ES-I3 (cell line): ENCODE measurements around the gene IL21R.

ENCODE experiments used
- H3K36me3 ChIP-seq: 2 replicates; pipeline ENCODE4 v1.6.1; 2013; ENCODE audit warnings: mild to moderate bottlenecking, low read length, control low read depth, moderate library complexity; ENCODE audit not compliant: insufficient read depth
- H3K4me1 ChIP-seq: 2 replicates; pipeline ENCODE4 v1.6.1; 2013; ENCODE audit warnings: mild to moderate bottlenecking, control low read depth, low read length; ENCODE audit not compliant: insufficient read depth
- H3K9ac ChIP-seq: 2 replicates; pipeline ENCODE4 v1.6.1; 2013; ENCODE audit warnings: low read depth, mild to moderate bottlenecking, low read length, moderate library complexity
- H3K9me3 ChIP-seq: 2 replicates; pipeline ENCODE4 v1.6.1; 2013; ENCODE audit warnings: mild to moderate bottlenecking, low read length, moderate library complexity; ENCODE audit not compliant: control insufficient read depth, insufficient read depth

Gene IL21R

DNA sequence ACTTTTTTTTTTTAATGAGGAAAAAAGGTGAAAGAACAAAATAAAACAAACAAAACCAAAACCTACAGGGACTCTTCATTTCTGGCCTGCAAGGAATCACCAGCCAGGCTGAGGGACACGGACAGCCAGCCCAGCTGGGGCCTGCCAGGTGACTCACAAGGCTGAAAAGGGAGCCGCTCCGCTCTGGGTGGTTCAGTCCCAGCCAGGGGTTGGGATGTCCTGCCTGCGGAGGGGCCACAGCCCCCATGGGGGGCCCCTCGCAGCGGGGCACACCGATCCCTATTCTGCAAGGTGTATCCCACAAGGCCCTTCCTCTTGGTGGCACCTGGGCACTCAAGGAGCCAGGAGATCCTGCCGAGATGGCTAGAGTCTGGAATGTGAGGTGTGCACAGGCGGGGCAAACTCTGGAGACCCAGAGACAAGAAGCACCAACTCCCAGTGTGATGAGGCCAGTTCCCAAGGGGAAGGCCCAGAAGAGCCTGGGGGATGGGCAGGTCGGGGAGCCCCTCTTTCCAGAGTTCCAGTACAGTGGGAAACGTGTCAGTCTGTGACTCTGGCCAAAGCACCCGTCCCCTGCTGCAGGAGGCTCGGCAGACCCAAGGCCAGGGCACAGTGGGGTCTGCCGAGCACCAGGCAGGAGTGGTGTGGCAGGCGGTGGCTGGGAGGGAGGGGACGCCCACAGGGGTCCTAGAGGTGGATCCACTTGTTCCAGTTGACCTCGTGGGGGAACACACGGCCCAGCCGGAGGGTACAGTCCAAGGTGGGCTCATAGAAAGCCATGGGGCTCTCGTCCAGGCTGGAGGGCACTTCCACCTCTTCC, 58.9 kb downstream of the IL21R start:
- Histone ChIP-seq H3K9ac (no peak overlapping the region), H3K36me3 (peaks cover 12% of the 10 kb centered on the region), H3K4me1 (no peaks in the 10 kb centered on the region)

DNA sequence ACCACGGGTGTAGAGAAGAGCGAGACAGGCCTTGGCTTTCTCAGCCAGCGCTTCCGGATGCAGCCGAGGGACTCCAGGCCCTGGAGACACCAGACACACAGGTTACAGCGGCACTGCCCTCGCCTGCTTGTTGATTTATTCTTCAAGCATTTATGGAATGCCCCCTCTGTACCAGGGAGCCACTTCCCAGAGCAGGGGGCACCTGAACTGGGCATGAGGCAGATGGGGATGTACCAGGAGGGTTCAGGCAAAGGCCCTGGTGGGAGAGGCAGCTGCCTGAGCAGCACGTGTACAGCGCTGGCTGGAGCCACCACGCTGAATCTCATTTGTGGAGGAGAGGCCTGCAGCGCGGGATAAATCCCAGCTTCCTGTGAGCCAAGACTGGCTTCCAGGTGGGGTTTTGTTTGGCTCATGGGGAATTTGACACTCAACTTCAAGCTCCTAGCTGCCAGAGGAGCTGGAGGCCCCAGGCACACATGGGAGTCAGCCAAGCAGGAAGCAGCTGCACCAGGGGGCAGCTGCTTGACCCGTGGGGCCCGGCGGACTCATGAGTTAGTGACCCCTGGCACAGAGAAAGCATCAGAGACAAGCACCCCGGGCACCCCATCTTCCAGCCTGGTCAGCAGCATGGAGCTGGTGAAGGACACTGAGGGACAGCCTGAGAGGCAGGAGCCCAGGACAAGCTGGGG, 59.7 kb downstream of the IL21R start:
- no peaks in the 10 kb centered on the region for H3K9me3 ChIP-seq
- peaks cover 14% of the 10 kb centered on the region for H3K36me3 ChIP-seq
- no peak overlapping the region for H3K9ac ChIP-seq
- no peaks in the 10 kb centered on the region for H3K4me1 ChIP-seq

More for the DNA sequence above, 58.9 kb downstream of the IL21R start:
- H3K9me3 ChIP-seq, result no peaks in the 10 kb centered on the region

DNA sequence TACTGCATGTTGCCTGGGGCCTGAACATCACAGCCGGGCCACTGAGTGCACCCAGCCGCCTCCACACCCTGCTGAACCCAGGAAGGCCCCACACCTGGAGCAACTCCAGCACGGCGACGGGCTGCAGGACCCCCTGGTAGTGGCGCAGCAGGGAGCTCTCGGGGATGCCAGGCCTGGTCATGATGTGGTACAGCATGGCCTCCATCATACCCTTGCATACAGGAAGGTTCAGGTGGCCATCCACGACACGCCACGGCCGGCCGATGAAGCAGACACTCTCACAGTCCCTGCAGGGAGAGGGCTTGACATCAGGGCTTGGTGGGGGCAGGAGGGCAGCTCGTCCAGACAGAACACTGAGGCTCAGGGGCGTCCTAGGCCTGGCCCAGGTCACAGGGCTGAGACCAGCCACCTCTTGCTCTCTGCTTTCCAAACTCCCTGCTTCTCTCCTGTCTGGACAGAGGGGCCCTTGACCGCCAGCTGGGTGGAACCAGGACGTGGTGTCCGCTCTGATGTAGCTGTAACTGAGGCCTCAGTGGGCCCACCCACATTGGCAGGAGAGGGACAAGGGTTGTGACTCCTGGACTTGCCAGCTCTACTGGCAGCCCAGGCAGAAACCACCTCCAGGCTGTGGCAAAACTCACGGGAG, 60.3 kb downstream of the IL21R start:
- no peaks in the 10 kb centered on the region for H3K4me1 ChIP-seq

DNA sequence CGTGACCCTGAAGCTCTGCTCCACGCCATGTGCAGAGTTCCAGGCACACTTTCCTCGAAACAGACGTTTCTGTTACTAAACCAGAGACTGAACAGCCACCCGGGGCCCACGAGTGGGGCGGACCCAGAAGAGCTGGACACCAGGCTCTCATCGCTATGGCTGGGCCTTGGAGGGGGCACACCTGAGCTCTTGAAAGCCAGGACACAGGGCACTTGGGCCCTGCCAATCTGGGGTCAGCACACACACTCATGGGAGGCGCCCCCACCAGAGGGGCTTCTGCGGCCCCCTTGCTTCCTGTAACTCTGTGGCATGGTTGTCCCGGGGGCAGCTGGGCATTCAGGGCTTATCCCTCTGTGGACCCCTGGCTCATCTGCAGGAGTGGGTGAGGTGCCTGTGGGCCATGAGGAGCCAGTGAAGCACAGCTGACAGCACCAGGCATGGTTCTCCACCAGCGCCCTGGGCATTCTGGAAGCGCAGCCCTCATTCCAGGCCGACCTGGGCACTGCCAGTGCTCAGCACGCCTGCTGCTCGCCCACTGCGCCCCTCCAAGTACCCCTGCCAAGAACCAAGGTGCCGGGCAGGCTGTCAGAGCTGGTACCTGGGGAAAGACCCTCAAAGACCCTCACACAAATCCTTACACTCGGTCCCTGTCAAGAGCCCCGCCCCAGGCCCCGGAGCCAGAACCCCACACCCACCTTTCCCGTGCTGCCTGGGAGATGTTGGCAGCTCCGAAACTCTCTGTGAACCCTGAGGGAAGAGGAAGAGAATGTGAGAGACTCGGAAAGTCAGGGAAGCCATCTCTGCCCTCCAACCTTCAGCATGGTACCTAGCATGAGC, 61.1 kb downstream of the IL21R start:
- no peaks in the 10 kb centered on the region for H3K4me1 ChIP-seq
- no peak overlapping the region for H3K9ac ChIP-seq

More for the DNA sequence above, 60.3 kb downstream of the IL21R start:
- Histone ChIP-seq H3K9ac (no peak overlapping the region), H3K36me3 (peaks cover 20% of the 10 kb centered on the region), H3K9me3 (no peaks in the 10 kb centered on the region)

DNA sequence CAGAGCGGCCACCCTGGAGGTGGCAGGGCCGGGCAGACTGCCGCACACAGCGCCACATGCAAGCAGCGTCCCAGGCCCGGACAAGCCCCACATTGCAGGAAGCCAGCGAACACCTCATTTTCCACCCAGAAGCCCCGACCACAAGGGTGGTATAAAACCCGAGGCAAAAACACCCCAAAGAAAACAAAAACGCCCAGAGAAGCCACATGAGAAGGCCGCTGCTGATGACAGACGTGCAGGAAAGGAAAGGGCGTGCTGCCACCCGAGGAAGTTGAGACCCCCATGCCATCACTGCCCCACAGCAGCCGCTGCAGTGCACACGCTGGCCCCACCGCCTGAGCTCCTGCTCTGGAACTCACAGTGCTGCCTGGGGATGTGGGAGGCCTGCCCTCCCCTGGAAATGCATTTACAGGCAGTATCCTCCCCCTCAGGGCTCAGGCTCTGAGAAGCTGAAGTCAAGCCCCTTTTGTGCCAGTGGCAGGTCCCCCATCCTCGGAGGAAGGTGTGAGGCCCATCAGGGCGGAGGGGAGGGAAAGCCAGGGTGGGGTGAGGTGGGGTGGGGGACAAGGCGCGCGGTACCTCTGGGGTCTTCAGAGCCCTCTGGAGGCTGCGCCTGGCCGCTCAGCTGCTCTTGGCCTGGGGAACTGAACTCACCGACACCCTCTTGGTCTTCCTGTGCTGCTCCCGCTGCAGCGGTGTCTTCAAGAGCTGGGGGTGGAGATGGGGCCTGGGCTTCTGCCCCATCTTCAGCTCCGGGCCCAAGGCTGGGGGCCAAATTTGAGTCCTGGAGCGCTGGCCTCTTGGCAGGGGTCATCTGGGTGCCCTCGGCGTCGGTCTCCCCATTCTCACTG, 62.0 kb downstream of the IL21R start:
- Histone ChIP-seq H3K9me3 (no peaks in the 10 kb centered on the region), H3K36me3 (peaks cover 33% of the 10 kb centered on the region), H3K9ac (no peak overlapping the region), H3K4me1 (no peaks in the 10 kb centered on the region)

More for the DNA sequence above, 61.1 kb downstream of the IL21R start:
- Histone ChIP-seq H3K36me3 (peaks cover 28% of the 10 kb centered on the region), H3K9me3 (no peaks in the 10 kb centered on the region)

DNA sequence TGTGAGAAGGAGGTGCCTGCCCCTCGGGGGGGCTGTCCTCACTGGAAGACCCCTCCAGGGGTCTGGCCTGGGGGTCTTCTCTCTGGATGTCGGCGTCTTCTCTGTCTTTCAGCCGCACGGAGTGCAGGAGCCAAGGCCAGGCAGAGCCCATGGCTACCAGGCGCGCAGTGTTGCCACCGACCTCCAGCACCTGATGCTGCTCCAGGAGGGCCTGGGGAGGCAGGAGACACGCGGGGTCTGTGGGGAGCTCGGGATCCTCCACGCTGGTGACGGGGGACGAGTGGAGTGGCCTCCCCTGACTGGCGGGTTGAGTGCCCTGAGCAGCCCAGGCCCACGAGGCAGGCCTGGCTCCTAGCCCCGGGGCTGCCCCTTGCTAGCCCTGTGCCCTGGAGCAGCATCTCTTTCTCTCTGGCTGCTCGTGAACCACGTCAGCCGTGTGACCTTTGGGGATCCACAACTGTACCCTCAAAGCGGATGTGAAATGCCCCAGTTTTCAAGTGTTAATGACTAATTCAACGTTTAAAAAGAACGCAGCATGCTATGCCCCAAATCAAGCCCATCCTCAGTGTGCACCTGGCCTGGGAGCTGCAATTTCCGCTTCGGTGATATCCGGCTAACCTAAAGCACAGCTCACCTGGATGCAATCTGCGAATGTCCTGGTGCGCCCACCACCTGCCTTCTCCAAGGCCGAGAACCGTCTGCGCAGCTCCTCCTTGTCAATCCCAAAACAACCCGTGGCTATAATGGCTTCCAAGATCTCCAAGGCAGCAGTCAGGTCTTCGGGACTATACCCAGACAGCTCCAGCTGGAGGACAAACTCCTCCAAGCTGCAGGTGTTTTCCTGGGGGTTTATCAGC, 62.9 kb downstream of the IL21R start:
- H3K9ac ChIP-seq, result no peak overlapping the region
- no peaks in the 10 kb centered on the region for H3K4me1 ChIP-seq
- no peaks in the 10 kb centered on the region for H3K9me3 ChIP-seq
- peaks cover 34% of the 10 kb centered on the region for H3K36me3 ChIP-seq

DNA sequence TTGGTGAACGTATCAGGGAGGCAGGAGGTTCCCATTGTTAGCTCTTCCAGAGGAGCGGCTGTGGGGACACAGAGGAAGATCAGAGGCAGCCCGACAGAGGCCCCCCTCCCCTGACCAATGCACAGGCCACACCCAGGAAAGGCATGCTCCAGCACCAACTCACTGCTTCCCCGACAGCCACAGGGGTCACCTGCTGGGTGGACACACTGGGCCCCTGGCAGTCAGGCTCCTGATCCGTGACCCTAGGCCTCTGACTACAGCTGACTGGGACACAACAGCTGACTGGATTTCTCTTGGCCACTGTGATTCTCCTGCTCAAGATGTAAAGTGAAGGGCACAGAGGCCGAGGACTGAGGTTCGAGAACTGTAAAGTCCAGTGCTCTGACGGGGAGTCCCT, 63.5 kb downstream of the IL21R start:
- H3K36me3 ChIP-seq, result peaks cover 32% of the 10 kb centered on the region
- no peak overlapping the region for H3K9ac ChIP-seq
- no peaks in the 10 kb centered on the region for H3K9me3 ChIP-seq

DNA sequence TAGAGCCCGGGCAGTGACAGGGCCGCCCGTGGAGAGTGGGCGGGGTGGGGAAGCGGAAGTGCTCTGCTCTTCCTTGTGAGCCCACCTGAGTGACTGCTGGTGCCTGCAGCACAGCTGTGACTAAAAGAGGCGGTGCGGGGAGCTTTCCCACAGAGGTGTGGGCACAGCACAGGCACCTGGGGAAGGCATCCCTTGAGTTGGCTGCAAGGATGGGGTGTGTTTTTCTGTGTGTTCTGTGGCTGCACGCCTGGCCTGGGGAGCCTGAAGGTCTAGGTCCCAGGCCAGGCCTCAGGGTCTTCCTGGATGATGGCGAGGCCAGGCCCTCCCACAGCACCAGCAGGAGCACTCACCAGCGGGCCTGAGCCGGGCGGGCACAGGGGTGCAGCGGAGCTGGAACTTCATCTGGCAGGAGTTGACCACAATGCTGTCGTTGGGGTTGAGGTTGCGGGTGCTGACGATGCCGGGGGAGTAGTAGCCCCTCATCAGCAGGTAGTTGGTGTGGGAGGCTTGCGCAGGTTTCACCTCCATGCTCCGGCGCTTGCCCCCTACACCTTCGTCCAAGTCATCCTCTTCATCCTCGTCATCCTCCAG, 67.1 kb downstream of the IL21R start:
- no peaks in the 10 kb centered on the region for H3K4me1 ChIP-seq
- H3K9me3 ChIP-seq, result no peaks in the 10 kb centered on the region
- no peak overlapping the region for H3K9ac ChIP-seq
- H3K36me3 ChIP-seq, result peaks cover 36% of the 10 kb centered on the region

More for the DNA sequence above, 63.5 kb downstream of the IL21R start:
- H3K4me1 ChIP-seq, result no peaks in the 10 kb centered on the region

DNA sequence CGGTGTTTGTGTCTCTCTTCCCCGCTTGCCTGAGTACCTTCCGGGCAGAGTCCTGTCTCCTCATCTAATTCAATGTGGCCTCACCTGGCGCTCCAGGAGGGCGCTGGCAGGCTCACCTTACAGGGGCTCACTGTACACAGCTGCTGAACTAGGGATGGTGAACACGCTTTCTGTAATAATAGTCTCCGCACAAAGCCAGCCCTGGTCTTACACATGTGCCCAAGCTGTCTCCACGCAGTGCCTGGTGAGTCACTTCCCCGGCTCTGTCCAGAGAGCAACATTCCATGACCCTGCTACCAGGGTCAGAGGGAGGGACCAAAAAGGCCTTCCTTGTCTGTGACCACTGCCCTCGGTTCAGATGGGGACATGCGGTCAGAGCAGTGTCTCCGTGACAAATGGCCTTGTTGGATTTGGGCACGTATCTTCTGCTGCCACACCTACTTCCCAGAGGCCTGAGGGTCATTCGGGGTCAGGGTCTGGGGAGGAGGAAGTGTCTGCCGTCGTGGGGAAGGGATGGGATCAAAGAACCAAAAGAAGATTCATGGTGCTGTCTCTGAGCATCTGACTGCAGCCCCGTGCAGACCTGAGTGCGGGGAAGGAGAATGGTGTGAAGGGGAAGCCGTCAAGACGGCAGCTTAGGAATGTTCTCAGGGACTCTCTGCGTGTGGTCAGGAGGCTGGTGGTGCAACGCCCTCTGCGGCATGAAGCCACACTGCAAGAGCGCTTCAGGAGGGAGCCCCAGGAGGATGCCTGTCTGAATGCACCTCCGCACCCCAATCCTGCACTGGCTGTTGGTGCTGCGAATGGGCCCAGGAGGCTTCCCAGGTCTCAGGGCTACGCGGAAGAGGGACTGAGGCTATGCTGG, 68.8 kb downstream of the IL21R start:
- peaks cover 34% of the 10 kb centered on the region for H3K36me3 ChIP-seq
- no peak overlapping the region for H3K9ac ChIP-seq
- no peaks in the 10 kb centered on the region for H3K9me3 ChIP-seq
- no peaks in the 10 kb centered on the region for H3K4me1 ChIP-seq

DNA sequence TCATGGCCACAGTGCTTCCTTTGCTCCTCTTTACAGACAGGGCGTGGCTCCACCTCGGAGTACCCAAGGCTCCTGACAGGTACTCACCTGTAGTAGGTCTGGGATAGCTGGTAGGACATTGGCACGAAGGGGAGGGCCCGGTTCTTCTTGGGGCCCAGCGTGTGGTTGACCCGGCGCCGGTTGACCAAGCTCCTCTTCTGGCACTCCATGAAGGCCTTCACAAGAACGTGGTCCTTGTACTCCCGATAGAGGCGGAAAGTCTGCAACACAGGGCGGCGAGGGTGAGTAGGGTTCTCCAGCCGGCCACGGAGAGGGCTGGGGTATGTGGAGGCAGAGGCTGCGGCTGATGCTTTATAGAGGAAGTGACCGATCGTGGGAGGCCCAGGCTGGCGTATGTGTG, 69.7 kb downstream of the IL21R start:
- Histone ChIP-seq H3K9me3 (no peaks in the 10 kb centered on the region), H3K9ac (no peak overlapping the region), H3K4me1 (no peaks in the 10 kb centered on the region), H3K36me3 (peaks cover 35% of the 10 kb centered on the region)

DNA sequence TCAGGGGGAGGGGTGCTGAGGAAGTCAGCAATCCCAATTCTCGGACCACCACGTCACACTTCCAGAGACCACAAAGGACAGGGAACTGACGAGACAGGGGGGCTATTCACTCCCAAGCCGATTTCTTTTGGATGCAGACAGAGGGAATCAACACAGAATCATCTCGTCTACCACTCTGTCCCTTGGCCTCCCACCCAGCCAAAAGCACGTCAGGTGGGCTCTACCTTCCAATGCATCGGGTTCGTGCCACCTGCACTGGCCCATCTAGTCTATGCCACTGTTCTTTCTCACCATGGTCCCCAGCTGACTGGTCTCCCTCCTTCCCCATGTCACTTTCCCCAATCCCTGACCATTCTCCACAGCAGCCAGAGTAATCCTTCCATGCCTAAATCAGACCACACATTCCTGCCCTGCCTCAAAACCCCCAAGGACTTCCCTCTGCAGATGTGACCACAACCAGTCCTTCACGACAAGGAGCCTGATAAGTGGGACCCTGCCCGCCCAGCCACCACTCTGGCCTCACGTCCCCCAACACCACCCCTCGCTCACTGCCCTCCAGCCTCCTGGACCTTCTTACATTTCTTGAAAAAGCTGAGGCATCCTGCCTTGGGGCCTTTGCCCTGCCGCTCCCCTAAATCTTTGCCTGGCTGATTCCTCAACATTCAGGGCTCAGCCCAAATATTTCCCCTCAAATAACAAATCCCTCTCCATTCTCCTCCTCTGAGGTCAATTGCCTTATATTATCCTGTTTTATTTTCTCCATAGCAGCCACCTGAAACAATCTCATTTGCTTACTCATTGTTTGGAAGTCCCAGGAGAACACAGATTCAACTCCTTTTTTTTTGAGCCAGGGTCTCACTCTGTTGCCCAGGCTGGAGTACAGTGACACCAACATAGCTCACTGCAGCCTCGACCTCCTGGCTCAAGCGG, 70.4 kb downstream of the IL21R start:
- Histone ChIP-seq H3K36me3 (peaks cover 29% of the 10 kb centered on the region), H3K9ac (no peak overlapping the region), H3K4me1 (no peaks in the 10 kb centered on the region), H3K9me3 (no peaks in the 10 kb centered on the region)
